OCI-LY1 (cell line): ENCODE results near the gene EIF3F.

ENCODE experiments used
- H2AFZ ChIP-seq: fragments of 200-600 bp; sonication (generic), shearing (Covaris generic); 2 replicates; pipeline ENCODE4 v1.6.0; 2014; ENCODE audit warnings: antibody characterized with exemption, mild to moderate bottlenecking, low read length
- H3F3A ChIP-seq: fragments of 200-600 bp; sonication (generic), shearing (Covaris generic); 2 replicates; pipeline ENCODE4 v1.6.0; 2014; ENCODE audit warnings: mild to moderate bottlenecking, antibody characterized with exemption, low read length, moderate library complexity; ENCODE audit not compliant: insufficient read depth
- H3K27ac ChIP-seq: fragments of 200-600 bp; sonication (generic); 2 replicates; pipeline ENCODE4 v1.5.1; 2014; ENCODE audit warnings: low read length, mixed run types, mild to moderate bottlenecking, low read depth; ENCODE audit not compliant: poor library complexity, severe bottlenecking
- H3K27me3 ChIP-seq: fragments of 200-600 bp; sonication (generic); 2 replicates; pipeline ENCODE4 v1.6.0; 2014; ENCODE audit warnings: antibody characterized with exemption, mild to moderate bottlenecking, low read length, moderate library complexity; ENCODE audit not compliant: insufficient read depth
- H3K36me3 ChIP-seq: fragments of 200-600 bp; sonication (generic); 2 replicates; pipeline ENCODE4 v1.6.1; 2014; ENCODE audit warnings: mild to moderate bottlenecking, antibody characterized with exemption, low read length, moderate library complexity, mixed read lengths; ENCODE audit not compliant: insufficient read depth
- H3K4me1 ChIP-seq: fragments of 200-600 bp; sonication (generic); 2 replicates; pipeline ENCODE4 v1.5.1; 2014; ENCODE audit warnings: mild to moderate bottlenecking, low read length, moderate library complexity; ENCODE audit not compliant: insufficient read depth, severe bottlenecking
- H3K4me2 ChIP-seq: fragments of 200-600 bp; sonication (generic), shearing (Covaris generic); 2 replicates; pipeline ENCODE4 v1.6.1; 2014; ENCODE audit warnings: low read length
- H3K4me3 ChIP-seq: fragments of 200-600 bp; sonication (generic); 2 replicates; pipeline ENCODE4 v1.5.1; 2014; ENCODE audit warnings: low read length, low read depth, mild to moderate bottlenecking, mixed read lengths; ENCODE audit not compliant: poor library complexity, severe bottlenecking
- H3K79me2 ChIP-seq: fragments of 200-600 bp; shearing (Covaris generic); 2 replicates; pipeline ENCODE4 v1.6.1; 2016; ENCODE audit warnings: mixed run types, low read length, mixed read lengths; ENCODE audit not compliant: insufficient read depth
- H3K9ac ChIP-seq: fragments of 200-600 bp; sonication (generic), shearing (Covaris generic); 2 replicates; pipeline ENCODE4 v1.6.1; 2014; ENCODE audit warnings: mild to moderate bottlenecking, low read length, mixed read lengths
- H3K9me2 ChIP-seq: fragments of 200-600 bp; sonication (generic), shearing (Covaris generic); 2 replicates; pipeline ENCODE4 v1.6.1; 2014; ENCODE audit warnings: low read depth, mild to moderate bottlenecking, low read length, mixed read lengths
- H3K9me3 ChIP-seq: fragments of 200-600 bp; shearing (Covaris generic); 2 replicates; pipeline ENCODE4 v1.6.1; 2014; ENCODE audit warnings: low read length, mixed read lengths
- H4K20me1 ChIP-seq: fragments of 200-600 bp; sonication (generic), shearing (Covaris generic); 2 replicates; pipeline ENCODE4 v1.6.0; 2016; ENCODE audit warnings: mild to moderate bottlenecking, low read length; ENCODE audit not compliant: insufficient read depth
- CTCF ChIP-seq: fragments of 200-600 bp; sonication (generic), shearing (Covaris generic); IDR thresholded peaks from 2 replicates; pipeline ENCODE4 v1.5.1; 2017; ENCODE audit warnings: mild to moderate bottlenecking, antibody characterized with exemption, low read length, moderate library complexity, mixed read lengths
- EZH2 ChIP-seq: fragments of 200-600 bp; sonication (generic), shearing (Covaris generic); IDR thresholded peaks from 2 replicates; pipeline ENCODE4 v1.8.0; 2017; ENCODE audit warnings: borderline replicate concordance, mixed run types, mild to moderate bottlenecking, antibody characterized with exemption, low read length, moderate library complexity, mixed read lengths

EIF3F gene

GRCh38 chr11:8031248-8032115 lies 44.3 kb downstream of the EIF3F start:
- Histone ChIP-seq H3K79me2 (no peaks in the 10 kb centered on the region), H3K4me3 (no peak overlapping the region), H3K4me2 (no peak overlapping the region), H3K27me3 (no peaks in the 10 kb centered on the region), H4K20me1 (no peaks in the 10 kb centered on the region), H3K4me1 (no peaks in the 10 kb centered on the region), H3K9me3 (no peaks in the 10 kb centered on the region), H3F3A (no peaks in the 10 kb centered on the region), H3K9ac (no peak overlapping the region), H2AFZ (no peak overlapping the region), H3K36me3 (no peaks in the 10 kb centered on the region), H3K9me2 (no peaks in the 10 kb centered on the region), H3K27ac (no peak overlapping the region)
- TF ChIP-seq EZH2 (no peak), CTCF (no peak)

GRCh38 chr11:8032122-8032521 lies 45.0 kb downstream of the EIF3F start:
- Histone ChIP-seq H3K36me3 (no peaks in the 10 kb centered on the region), H3K27ac (no peak overlapping the region), H3K4me1 (no peaks in the 10 kb centered on the region), H3F3A (no peaks in the 10 kb centered on the region), H3K4me3 (no peak overlapping the region), H2AFZ (no peak overlapping the region), H3K9me3 (no peaks in the 10 kb centered on the region), H3K27me3 (no peaks in the 10 kb centered on the region), H3K79me2 (no peaks in the 10 kb centered on the region), H3K4me2 (no peak overlapping the region), H3K9ac (no peak overlapping the region), H4K20me1 (no peaks in the 10 kb centered on the region), H3K9me2 (no peaks in the 10 kb centered on the region)
- TF ChIP-seq CTCF (no peak), EZH2 (no peak)

GRCh38 chr11:8032576-8033304 lies 45.6 kb downstream of the EIF3F start:
- Histone ChIP-seq H3K27ac (no peak overlapping the region), H3K4me2 (no peak overlapping the region), H3K36me3 (no peaks in the 10 kb centered on the region), H3K4me3 (no peak overlapping the region), H4K20me1 (no peaks in the 10 kb centered on the region), H3K79me2 (no peaks in the 10 kb centered on the region), H3K9me3 (no peaks in the 10 kb centered on the region), H3K4me1 (no peaks in the 10 kb centered on the region), H3K9ac (no peak overlapping the region), H3K27me3 (no peaks in the 10 kb centered on the region), H2AFZ (no peak overlapping the region), H3F3A (no peaks in the 10 kb centered on the region), H3K9me2 (no peaks in the 10 kb centered on the region)
- TF ChIP-seq EZH2 (no peak), CTCF (no peak)
